Measurements from ENCODE around the gene RMDN2. TPM values are rescaled to one million over a fixed set of nuclear protein-coding genes. Genes with fewer than 3 reads are reported as not detected.
A peak's percentile ranks its signal among the peaks of the same experiment; 100 is the strongest.

Gene RMDN2
- polyA plus RNA-seq, 3 donors: 7.0 to 14.3 (median 10.7) TPM

GRCh38 chr2:37984176-37984575 lies 59.1 kb downstream of the RMDN2 start:
- intact Hi-C loops (cut with micrococcal nuclease): loop anchor here in 1 of 2 donors (2.0 to 5.0 kb wide), 2 partner anchors 93 to 291 kb away; partner anchors contain the start of gene CYP1B1
- peaks cover 0 to 4% of the 10 kb centered on the region in 2 donors for H3K36me3 Mint-ChIP-seq
- peaks cover 32% of the 10 kb centered on the region for H3K4me1 Mint-ChIP-seq
- Histone ChIP-seq H3K4me1 (ENCODE audit: control insufficient read depth in 1 of 2, insufficient read depth in 2 of 2, low read length in 2 of 2) (peaks cover 19 to 32% of the 10 kb centered on the region in 2 donors), H3K36me3 (replicated peaks in 1 of 2; ENCODE audit: control insufficient read depth in 1 of 2, insufficient read depth in 2 of 2, low read length in 2 of 2) (no peaks in the 10 kb centered on the region), H3K27me3 (ENCODE audit: control insufficient read depth in 2 of 2, insufficient read depth in 2 of 2, low read length in 2 of 2) (no peaks in the 10 kb centered on the region), H3K4me3 (replicated peaks in 1 of 3; ENCODE audit: low read depth in 2 of 3, low read length in 3 of 3) (no peak overlapping the region), H3K9ac (ENCODE audit: insufficient read depth, low read length, poor library complexity, severe bottlenecking) (no peak overlapping the region), H3K9me3 (replicated peaks in 1 of 2; ENCODE audit: control insufficient read depth in 1 of 2, insufficient read depth in 1 of 2, low read length in 2 of 2) (no peaks in the 10 kb centered on the region), H4K20me1 (ENCODE audit: insufficient read depth, low read length) (no peaks in the 10 kb centered on the region), H2AFZ (ENCODE audit: insufficient read depth, low read depth, low read length, poor library complexity, severe bottlenecking) (no peak overlapping the region), H3K79me2 (ENCODE audit: insufficient read depth, low read length) (no peaks in the 10 kb centered on the region), H3K4me2 (replicated peaks; ENCODE audit: extremely low read depth, low read length, poor library complexity, severe bottlenecking) (no peak overlapping the region), H3K27ac (ENCODE audit: low read depth in 1 of 2, low read length in 2 of 2) (no peak overlapping the region)
- peaks cover 0 to 7% (median 0%) of the 10 kb centered on the region in 7 donors for H3K9me3 Mint-ChIP-seq
- no CpG with 5 or more reads among the region's 1 CpG for WGBS (ENCODE audit: insufficient coverage)
- H3K4me3 Mint-ChIP-seq: no peak overlapping the region
- no peak for TF ChIP-seq CTCF (IDR thresholded peaks at IDR 0.05)
- peaks cover 0 to 2% (median 0%) of the 10 kb centered on the region in 3 donors for H3K27me3 Mint-ChIP-seq (ENCODE audit: low read depth in 3 of 3)
- DNase-seq: no peak
- H3K27ac Mint-ChIP-seq: no peak overlapping the region

GRCh38 chr2:37984589-37984988 lies 59.5 kb downstream of the RMDN2 start:
- Histone ChIP-seq H3K4me1 (ENCODE audit: control insufficient read depth in 1 of 2, insufficient read depth in 2 of 2, low read length in 2 of 2) (peaks cover 19 to 32% of the 10 kb centered on the region in 2 donors), H3K27ac (ENCODE audit: low read depth in 1 of 2, low read length in 2 of 2) (no peak overlapping the region), H3K79me2 (ENCODE audit: insufficient read depth, low read length) (no peaks in the 10 kb centered on the region), H3K9me3 (replicated peaks in 1 of 2; ENCODE audit: control insufficient read depth in 1 of 2, insufficient read depth in 1 of 2, low read length in 2 of 2) (no peaks in the 10 kb centered on the region), H3K4me2 (replicated peaks; ENCODE audit: extremely low read depth, low read length, poor library complexity, severe bottlenecking) (no peak overlapping the region), H2AFZ (ENCODE audit: insufficient read depth, low read depth, low read length, poor library complexity, severe bottlenecking) (no peak overlapping the region), H3K9ac (ENCODE audit: insufficient read depth, low read length, poor library complexity, severe bottlenecking) (no peak overlapping the region), H3K36me3 (replicated peaks in 1 of 2; ENCODE audit: control insufficient read depth in 1 of 2, insufficient read depth in 2 of 2, low read length in 2 of 2) (no peaks in the 10 kb centered on the region), H3K4me3 (replicated peaks in 1 of 3; ENCODE audit: low read depth in 2 of 3, low read length in 3 of 3) (no peak overlapping the region), H4K20me1 (ENCODE audit: insufficient read depth, low read length) (no peaks in the 10 kb centered on the region), H3K27me3 (ENCODE audit: control insufficient read depth in 2 of 2, insufficient read depth in 2 of 2, low read length in 2 of 2) (no peaks in the 10 kb centered on the region)
- Mint-ChIP-seq H3K4me1 (peaks cover 32% of the 10 kb centered on the region), H3K4me3 (no peak overlapping the region), H3K9me3 (peaks cover 0 to 7% (median 0%) of the 10 kb centered on the region in 7 donors), H3K27me3 (ENCODE audit: low read depth in 3 of 3) (peaks cover 0 to 2% (median 0%) of the 10 kb centered on the region in 3 donors), H3K36me3 (peaks cover 0 to 4% of the 10 kb centered on the region in 2 donors), H3K27ac (peak overlapping the region in 1 of 7 donors; percentile 18)
- TF ChIP-seq CTCF (IDR thresholded peaks at IDR 0.05): peak; percentile 26
- intact Hi-C loops (cut with micrococcal nuclease): loop anchor here in 1 of 2 donors (2.0 to 5.0 kb wide), 2 partner anchors 93 to 290 kb away; partner anchors contain the start of gene CYP1B1
- DNase-seq: peak in 1 of 3 donors; percentile 17

Data from CD14-positive monocyte (primary cell).